IPS-18c (cell line): ENCODE measurements around the gene MOBP.
"Not testable (repeated sequence)": the region's sequence is repeated elsewhere in the genome, so short reads cannot be mapped to it uniquely, and the experiment has no call there.

Experiments used
- H3K4me3 ChIP-seq: 2 replicates; pipeline ENCODE4 v1.7.0; 2013; ENCODE audit warnings: low read depth, mild to moderate bottlenecking, low read length, moderate library complexity; ENCODE audit not compliant: insufficient read depth
- H3K9me3 ChIP-seq: one replicate; pipeline ENCODE4 v1.6.1; 2013; ENCODE audit warnings: mild to moderate bottlenecking, low read length, moderate library complexity; ENCODE audit not compliant: control insufficient read depth, insufficient read depth

The MOBP gene

DNA sequence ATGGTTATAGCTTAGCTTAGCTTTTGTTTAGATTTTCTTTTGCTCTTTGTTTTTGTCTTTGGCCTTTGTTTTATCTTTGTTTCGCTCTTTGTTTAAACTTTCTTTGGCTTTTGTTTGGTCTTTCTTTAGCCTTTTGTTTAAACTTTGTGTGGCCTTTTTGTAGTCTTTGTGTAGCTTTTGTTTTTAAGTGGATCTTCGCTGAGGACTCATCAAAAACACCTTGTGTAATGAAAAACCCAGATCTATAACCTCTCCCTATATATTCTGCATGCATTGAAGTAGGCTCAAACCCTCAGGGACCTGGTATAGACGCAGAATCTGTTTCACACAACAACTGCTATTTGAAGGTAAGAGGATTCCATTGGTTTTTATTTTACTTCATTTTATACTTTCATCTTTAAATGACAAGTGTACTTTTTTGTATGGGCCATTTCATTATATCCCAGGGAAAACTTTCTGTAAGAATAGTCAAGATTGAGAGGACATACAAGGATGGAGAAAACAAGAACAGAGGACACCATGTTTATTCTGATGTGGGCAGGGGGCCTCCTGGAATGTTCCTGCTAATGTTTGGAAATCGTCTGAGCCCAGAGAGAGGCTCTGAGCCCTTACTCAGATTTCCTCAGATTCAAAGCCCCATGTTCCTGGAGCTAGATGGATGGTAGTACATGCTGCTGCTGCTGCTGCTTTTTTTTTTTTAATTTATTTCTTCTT, at the start of gene MOBP:
Gene MOBP (plus strand): TSS at position 287 of the 714 bp plus-strand sequence. CDS start 34,390 bp downstream, outside the sequence.
- no peak within 1 kb of the TSS for H3K4me3 ChIP-seq
- H3K9me3 ChIP-seq = no peaks in the 10 kb centered on the region

DNA sequence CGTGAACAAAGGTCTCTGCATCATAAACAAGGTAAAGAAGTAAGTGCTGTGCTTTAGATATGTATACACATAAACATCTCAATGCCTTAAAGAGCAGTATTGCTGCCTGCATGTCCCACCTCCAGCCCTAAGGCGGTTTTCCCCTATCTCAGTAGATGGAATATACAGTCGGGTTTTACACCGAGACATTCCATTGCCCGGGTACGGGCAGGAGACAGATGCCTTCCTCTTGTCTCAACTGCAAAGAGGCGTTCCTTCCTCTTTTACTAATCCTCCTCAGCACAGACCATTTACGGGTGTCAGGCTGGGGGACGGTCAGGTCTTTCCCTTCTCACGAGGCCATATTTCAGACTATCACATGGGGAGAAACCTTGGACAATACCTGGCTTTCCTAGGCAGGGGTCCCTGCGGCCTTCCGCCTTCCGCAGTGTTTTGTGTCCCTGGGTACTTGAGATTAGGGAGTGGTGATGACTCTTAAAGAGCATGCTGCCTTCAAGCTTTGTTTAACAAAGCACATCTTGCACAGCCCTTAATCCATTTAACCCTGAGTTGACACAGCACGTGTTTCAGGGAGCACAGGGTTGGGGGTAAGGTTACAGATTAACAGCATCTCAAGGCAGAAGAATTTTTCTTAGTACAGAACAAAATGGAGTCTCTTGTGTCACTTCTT, 48.8 kb upstream of the MOBP start:
- not testable (repeated sequence) for H3K4me3 ChIP-seq, H3K9me3 ChIP-seq

DNA sequence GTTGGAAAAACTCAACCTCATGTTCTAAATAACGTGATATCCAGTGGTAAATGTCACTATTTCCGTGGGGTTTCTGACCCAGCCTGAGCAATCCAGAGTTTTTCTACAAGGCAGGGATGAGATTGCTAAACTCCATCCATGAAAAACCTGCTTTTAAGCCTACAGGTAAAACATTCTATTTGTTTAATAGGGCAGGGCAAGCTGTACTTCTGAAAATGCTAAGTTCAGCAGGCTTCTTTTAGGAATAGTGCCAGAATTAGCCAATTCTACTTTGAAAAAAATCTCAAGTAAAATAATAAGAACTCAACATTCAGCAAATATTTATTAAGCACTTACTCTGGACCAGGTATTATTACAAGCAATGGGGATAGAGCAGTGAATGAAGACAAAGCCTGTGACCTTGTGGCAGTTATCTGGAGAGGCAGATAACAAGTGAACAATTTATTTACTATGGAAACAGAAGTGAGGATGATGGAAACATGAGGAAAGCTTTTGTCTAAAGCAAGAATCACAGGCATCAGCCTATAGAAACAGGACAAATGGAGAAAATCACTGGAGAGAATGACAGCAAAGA, 47.7 kb upstream of the MOBP start:
- Histone ChIP-seq H3K4me3 (no peak overlapping the region), H3K9me3 (no peaks in the 10 kb centered on the region)

DNA sequence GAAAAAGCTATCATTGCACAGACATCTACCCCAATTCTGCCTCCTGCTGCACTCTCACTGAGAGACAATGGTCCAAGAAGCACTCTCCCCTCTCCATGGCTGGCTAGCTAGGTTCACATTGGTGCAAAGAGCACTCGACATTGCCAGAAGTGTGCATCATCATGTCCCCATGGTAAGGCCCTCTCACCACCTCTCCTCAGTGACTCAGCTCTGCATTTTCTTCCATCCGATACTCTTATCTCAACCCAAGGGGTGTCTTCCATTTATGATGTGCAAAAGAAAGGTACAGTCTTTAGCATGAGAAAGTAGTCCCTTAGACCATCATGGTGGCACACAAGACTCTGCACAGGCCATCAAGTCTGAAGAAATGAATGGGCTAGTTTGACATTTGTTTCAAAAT, 46.9 kb upstream of the MOBP start:
- Histone ChIP-seq H3K9me3 (no peaks in the 10 kb centered on the region), H3K4me3 (no peak overlapping the region)

DNA sequence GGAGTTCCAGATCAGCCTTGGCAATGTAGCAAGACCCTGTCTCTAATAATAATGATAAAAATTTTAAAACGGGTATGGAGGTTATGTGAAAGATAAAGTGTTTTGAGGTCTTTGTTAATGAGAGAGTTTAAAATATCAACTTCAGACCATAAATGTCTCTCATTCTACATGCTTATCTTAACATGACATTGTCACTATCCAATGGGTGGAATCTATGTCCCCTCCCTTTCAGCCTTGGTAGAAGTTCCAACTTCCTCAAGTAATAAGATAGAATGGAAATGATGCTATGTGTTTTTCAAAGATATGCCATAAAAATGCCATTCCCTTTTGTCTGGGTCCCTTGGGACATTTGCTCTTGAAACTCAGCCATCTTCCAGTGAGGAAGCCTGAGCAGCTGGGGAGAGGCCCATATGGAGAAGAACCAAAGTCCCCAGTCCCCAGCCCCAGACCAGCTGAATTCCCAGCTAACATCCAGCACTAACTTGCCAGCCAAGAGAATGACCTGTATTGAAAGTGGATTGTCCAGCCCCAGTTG, 44.0 kb upstream of the MOBP start:
- no peaks in the 10 kb centered on the region for H3K9me3 ChIP-seq
- H3K4me3 ChIP-seq = no peak overlapping the region

DNA sequence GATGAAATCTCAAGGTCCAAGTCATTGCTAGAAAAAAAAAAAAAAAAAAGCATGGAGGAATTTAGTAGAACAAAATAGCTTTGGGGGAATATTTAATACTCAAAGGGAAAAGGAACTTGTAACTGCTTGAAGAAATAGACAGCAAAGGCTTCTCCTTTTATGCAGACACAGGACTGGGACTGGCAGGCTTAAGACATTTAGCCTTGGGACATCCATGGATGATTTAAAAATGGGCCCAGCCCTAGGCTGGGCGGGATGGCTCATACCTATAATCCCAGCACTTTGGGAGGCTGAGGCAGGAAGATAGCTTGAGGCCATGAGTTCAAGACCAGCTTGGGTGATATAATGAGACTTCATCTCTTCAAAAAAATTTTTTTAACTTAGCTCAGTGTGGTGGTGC, 41.2 kb upstream of the MOBP start:
- no peaks in the 10 kb centered on the region for H3K9me3 ChIP-seq
- no peak overlapping the region for H3K4me3 ChIP-seq

- Histone ChIP-seq H3K9me3 (no peaks in the 10 kb centered on the region), H3K4me3 (no peak overlapping the region)
Observed at GRCh38 chr3:39427506-39427905, 40.0 kb upstream of the MOBP start.

GRCh38 chr3:39428745-39429201, 38.7 kb upstream of the MOBP start:
- H3K4me3 ChIP-seq = no peak overlapping the region
- H3K9me3 ChIP-seq = no peaks in the 10 kb centered on the region

DNA sequence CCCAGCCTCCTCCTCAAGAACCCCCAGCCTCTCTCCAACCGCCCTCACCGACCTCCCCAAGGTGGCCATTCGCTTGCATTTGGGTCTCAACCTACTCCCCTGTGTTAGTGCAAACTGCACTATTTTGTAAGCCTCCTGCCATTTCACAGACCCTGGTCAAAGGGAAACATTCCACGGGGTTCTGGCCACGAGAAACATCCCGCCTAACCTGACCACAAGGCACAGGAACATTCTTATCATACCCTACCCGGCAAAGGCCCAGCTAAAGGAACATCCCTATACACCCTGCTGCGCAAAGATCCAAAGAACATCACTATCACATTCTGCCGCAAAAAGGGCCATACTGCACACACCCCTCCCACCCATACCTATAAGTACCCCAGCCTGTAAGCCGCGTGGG, 38.0 kb upstream of the MOBP start:
- no peak overlapping the region for H3K4me3 ChIP-seq

GRCh38 chr3:39432342-39432741, 35.1 kb upstream of the MOBP start:
- Histone ChIP-seq H3K9me3 (no peaks in the 10 kb centered on the region), H3K4me3 (no peak overlapping the region)

More for the DNA sequence above, 38.0 kb upstream of the MOBP start:
- no peaks in the 10 kb centered on the region for H3K9me3 ChIP-seq

GRCh38 chr3:39433642-39434041, 33.8 kb upstream of the MOBP start:
- Histone ChIP-seq H3K9me3 (no peaks in the 10 kb centered on the region), H3K4me3 (no peak overlapping the region)

GRCh38 chr3:39434574-39434973, 32.9 kb upstream of the MOBP start:
- Histone ChIP-seq H3K9me3 (no peaks in the 10 kb centered on the region), H3K4me3 (no peak overlapping the region)

DNA sequence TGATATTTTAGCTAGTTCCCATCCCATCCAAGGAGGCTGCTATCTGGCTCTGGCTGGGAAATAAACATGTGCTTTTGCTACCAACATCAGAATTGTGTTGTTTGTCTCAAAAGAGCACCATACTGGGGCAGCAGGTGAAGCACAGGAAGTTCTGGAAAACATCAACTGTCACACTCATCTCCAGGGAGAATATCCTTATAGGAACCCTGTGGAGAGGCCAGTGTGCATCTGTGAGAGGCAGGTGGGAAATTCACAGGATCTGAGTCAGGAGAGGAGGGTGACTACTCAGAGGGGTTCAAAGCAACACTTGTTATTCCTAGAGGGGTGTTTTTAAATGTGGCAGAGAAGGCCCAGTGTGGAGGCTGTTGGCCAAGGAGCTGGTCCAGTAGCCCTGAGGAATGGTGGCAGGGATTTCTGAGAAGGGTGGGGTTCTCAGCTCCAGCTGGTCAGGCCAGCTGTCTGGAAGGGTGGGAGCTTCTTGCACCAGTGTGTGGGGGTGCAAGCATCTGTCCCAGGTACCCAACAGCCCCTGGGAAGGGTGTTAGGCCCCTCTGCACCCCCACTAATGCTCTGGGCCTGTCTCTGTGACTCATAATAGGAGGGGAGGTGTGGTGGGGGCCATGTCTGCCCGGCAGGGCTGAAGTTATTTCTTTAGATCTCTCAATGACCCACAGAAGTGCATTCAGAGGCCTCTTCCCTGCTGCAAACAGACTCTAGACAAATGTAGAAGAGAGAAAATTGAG, 32.3 kb upstream of the MOBP start:
- Histone ChIP-seq H3K9me3 (no peaks in the 10 kb centered on the region), H3K4me3 (no peak overlapping the region)

DNA sequence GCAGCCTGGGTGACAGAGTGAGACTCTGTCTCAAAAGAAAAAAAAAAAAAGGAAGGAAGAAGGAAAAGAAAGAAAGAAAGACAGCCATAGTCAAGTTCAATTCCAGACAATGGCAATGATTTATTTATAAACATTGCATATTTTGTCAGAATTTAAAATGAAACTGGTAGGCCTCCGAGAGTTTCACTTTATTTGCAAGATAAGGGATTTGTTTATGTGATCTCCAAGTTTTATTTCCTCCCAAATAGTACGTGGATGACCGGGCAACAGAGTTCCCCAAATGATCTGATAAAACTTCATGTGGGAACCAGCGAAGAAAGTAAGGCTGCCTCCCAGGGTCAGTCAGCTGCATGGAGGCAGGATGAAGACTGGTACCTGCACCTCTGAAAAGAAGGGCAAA, 28.6 kb upstream of the MOBP start:
- H3K9me3 ChIP-seq = no peaks in the 10 kb centered on the region
- H3K4me3 ChIP-seq = no peak overlapping the region

DNA sequence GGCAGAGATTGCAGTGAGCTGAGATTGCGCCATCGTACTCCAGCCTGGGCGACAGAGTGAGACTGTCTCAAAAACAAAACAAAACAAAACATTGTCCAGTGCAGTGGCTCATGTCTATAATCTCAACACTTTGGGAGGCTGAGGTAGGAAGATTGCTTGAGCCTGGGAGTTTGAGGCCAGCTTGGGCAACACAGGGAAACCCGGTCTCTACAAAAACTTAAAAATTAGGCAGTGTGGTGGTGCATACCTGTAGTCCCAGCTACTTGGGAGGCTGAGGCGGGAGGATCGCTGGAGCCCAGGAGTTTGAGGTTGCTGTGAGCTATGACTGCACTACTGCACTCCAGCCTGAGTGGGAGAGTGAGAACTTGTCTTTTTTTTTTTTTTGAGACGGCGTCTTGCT, 27.2 kb upstream of the MOBP start:
- no peak overlapping the region for H3K4me3 ChIP-seq
- no peaks in the 10 kb centered on the region for H3K9me3 ChIP-seq

DNA sequence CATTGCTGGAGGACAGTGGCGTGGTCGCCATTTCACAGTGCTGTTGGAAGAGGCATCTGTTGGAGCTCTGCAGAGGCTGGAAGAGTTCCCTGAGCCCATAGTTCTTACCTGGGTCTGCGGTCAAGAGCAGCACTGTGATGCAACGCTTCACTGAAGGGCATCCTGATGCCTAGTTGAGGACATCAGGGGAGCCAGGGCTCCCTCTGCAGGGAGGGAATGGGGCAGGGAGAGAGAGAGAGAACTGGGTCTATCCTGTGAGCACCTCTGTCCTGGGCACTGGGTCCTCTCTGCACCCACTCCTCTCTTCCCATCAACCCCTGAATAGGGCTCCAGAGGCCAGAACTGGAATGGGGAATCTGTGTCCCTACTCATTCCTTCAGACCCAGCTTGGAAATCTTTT, 23.9 kb upstream of the MOBP start:
- Histone ChIP-seq H3K9me3 (no peaks in the 10 kb centered on the region), H3K4me3 (no peak overlapping the region)

DNA sequence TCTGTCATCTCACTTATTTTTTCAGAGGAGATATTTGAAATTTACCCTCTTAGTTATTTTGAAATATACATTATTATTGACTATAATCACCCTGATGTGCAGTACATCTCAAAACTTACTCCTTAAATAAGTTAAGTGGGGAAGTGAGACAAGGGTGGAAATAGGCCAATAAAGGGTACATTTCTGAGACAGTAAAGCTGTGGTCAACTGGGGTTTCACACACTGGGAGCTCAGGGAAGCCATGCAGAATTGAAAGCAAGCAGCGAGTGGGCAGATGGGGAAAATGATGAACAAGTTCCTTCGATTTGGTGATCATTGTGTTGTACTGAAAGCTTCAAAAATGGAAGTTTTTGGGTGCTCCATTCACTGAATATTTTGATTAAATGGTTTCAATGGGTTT, 21.6 kb upstream of the MOBP start:
- Histone ChIP-seq H3K4me3 (no peak overlapping the region), H3K9me3 (no peaks in the 10 kb centered on the region)
